HG02870 (cell line): ENCODE data around the gene BDKRB1.

ENCODE experiments used
- ATAC-seq: cut with Tn5 transposase; IDR thresholded peaks from one replicate; pipeline ENCODE4 v1.9.1; 2021; ENCODE audit warnings: mild to moderate bottlenecking, moderate library complexity; ENCODE audit not compliant: unreplicated experiment

Gene BDKRB1

GRCh38 chr14:96277890-96278289 is 21.9 kb downstream of the BDKRB1 start:
- ATAC-seq = no peak

GRCh38 chr14:96279564-96279963 is 23.6 kb downstream of the BDKRB1 start:
- ATAC-seq = no peak

- no peak for ATAC-seq
Measured at GRCh38 chr14:96280104-96280503, 24.1 kb downstream of the BDKRB1 start.

- no peak for ATAC-seq
Measured at GRCh38 chr14:96281486-96281885, 25.5 kb downstream of the BDKRB1 start.

- no peak for ATAC-seq
Measured at GRCh38 chr14:96284008-96284407, 28.0 kb downstream of the BDKRB1 start.

- ATAC-seq = no peak
Measured at GRCh38 chr14:96284430-96284829, 28.4 kb downstream of the BDKRB1 start.

GRCh38 chr14:96285667-96286066 is 29.7 kb downstream of the BDKRB1 start:
- ATAC-seq = no peak

- ATAC-seq = no peak
Measured at GRCh38 chr14:96286251-96286650, 30.2 kb downstream of the BDKRB1 start.

- no peak for ATAC-seq
Measured at GRCh38 chr14:96287856-96288255, 31.8 kb downstream of the BDKRB1 start.

GRCh38 chr14:96294246-96294645 is 38.2 kb downstream of the BDKRB1 start:
- ATAC-seq = no peak

- ATAC-seq = no peak
Measured at GRCh38 chr14:96297000-96297399, 41.0 kb downstream of the BDKRB1 start.

- no peak for ATAC-seq
Measured at GRCh38 chr14:96297997-96298515, 42.0 kb downstream of the BDKRB1 start.

GRCh38 chr14:96299441-96299840 is 43.4 kb downstream of the BDKRB1 start:
- ATAC-seq = no peak

GRCh38 chr14:96303981-96304380 is 48.0 kb downstream of the BDKRB1 start:
- ATAC-seq = no peak

GRCh38 chr14:96304956-96305355 is 48.9 kb downstream of the BDKRB1 start:
- ATAC-seq = no peak

- ATAC-seq = no peak
Measured at GRCh38 chr14:96307434-96307833, 51.4 kb downstream of the BDKRB1 start.

- ATAC-seq = no peak
Measured at GRCh38 chr14:96309133-96309895, 53.3 kb downstream of the BDKRB1 start.

- no peak for ATAC-seq
Measured at GRCh38 chr14:96309896-96310330, 53.9 kb downstream of the BDKRB1 start.

GRCh38 chr14:96310906-96311305 is 54.9 kb downstream of the BDKRB1 start:
- ATAC-seq = no peak
